ENCODE measurements around the gene GDF9.
"Not testable (repeated sequence)": the region's sequence is repeated elsewhere in the genome, so short reads cannot be mapped to it uniquely, and the experiment has no call there.

Gene GDF9

DNA sequence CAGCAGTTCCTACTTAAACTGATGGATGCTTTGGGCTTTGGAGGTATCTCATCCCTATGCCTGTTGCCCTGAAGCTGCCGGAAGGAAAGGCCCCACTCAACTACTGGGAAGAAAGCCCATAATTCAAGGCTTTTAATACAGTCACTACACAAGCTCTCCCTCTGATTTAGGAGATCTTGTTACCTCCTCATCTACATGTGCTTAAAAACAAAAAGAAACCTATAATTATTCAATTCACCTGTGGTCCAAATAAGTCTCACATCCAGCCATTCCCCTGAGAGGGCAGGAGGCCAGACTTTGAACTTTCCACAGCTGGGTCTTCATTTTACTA, 6.5 kb upstream of the GDF9 start:
- DNase-seq (ENCODE audit: low read depth): no peak

DNA sequence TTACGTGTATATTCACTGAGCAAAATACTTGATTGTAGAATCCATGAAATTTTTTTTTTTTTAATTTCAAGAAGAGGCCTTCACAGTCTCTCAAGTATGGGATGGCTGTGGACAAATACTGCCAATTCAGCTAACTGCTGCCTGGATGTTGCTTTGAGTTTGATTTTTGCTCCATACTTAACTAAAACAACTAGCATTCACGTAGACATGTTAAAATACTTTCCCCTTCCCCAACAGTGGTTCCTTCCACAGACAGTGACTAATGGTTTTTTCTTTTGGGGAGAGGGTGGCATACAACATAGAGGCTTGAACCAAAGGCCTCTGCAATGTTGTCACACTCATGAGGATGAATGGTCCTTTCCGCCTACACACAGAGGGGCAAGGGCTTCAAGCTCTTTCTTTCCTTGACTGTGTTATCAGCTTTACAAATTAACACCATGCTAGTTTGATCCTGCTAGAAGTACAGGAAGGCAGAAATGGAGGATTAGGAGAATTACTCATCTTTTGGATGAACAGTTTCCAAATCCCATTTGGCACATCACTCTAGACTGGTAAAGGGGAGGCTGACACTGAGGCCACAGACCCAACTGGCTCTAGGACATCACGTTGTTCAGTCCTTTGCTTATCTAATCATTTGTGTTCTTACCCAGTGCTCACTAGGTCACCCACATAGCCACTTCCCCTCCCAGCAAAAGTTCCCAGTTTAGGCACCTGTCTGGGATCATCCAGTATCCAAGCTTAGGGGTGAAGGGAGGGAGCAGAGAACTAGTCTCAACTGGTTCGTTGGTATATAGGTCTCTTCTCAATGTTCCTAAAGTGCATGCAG, 5.4 kb upstream of the GDF9 start:
- DNase-seq (ENCODE audit: low read depth): no peak

DNA sequence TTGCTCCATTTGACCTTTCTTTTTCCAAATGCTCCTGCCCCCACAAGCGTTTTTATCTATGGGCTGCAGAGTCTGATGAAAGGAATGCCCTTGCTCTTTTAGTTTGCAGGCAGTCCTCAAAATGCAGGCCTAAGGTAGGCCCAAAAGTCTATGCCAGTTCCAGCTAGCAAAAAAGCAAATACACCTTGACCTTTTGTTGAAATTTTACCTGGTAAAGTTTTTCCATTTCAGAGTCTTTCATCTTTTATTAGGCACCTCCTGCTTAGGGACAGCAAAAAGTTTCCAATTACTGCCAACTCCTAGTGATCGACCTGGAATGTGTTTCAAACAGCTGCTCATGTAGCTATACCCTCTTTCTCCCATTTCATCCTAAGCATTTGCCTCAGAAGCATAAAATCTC, 4.5 kb upstream of the GDF9 start:
- no peak for DNase-seq (ENCODE audit: low read depth)

DNA sequence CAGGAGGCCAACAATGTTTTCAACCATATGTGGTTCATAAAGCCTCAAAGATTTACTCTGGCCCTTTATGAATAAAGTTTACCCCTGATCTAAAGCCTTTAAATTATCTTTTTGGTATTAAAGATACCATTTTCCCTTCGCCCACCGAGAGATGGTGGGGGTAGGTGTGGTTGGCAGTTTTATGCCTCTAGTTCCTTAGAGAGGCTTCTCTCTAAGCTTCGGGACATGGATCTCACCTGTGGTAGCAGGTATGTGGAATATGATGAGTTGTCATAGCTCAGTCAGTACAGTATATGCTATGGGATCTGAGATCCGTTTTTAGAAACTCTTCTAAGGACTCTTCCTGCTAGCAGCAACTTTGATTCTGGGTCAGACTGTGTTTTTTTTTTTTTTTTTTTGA, 2.5 kb upstream of the GDF9 start:
- no peak for DNase-seq (ENCODE audit: low read depth)

DNA sequence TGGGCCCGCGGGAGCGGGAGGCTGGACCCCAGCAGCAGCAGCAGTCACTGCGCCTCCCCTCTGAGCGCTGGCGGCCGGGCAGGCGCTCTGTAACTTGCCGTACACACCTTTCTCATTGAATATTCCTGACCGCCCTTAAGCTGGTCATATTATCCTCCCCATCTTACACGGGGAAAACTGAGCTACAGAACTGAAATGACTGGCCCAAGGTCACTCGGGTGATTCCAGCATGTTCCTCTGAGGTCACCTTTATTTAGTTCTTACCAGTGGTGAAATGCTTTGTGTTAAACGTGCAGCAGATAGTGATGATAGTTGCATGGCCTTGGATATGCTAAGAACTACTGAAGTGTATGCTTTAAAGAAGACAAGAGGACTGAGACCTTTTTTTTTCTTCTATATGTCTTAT, 780 bp upstream of the GDF9 start:
- no peak for DNase-seq (ENCODE audit: low read depth)

DNA sequence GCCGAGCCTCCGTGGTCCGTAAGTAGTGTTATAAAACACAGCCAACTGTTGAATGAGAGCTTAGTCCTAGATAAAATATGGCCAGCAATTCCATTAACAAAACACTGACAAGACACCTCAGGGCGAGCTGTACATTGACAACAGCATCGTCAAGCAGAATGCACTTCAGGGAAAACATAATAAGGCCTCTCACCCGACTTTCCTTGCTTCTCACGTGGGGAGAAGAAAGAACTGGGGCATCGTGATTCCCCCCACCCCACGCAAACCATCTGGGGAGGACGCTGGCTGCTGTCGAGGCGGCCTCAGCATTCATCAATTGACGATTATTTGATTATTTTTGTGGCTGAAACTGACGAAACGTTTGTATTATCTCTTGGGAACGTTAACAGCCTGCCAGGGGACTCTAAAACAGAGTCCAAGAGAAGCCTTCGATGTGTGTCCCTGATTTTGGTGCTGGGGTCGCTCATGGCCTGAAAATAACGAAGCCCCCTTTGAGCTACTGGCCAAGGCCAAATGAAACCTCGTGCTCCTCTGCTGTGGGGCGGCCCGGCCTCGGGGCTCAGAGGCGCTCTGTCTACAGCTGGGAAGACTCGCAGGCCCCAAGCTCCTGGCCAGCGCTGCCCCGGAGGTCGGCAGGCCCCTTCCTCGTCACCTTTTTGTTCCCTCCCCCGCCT, 464 bp downstream of the GDF9 start:
- DNase-seq (ENCODE audit: low read depth): no peak

DNA sequence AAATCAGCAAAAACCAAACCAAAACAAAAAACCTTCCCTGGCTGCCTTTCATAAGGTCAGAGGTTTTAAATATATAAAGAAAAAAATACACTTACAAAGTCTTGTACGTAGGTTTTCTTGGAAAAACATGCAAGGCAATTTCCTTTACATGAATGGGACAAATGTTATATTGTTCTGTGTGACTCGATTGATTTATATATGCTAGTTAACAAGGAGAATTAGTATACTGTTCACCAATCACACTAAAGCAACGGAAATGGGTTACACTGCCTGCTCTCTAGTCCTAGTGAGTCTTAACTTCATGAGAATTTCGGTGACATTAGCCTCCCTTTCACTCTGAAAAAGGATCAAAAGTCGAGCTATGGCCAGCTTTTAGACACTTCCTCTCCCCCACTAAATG, 5.5 kb downstream of the GDF9 start:
- no peak for DNase-seq (ENCODE audit: low read depth)

DNA sequence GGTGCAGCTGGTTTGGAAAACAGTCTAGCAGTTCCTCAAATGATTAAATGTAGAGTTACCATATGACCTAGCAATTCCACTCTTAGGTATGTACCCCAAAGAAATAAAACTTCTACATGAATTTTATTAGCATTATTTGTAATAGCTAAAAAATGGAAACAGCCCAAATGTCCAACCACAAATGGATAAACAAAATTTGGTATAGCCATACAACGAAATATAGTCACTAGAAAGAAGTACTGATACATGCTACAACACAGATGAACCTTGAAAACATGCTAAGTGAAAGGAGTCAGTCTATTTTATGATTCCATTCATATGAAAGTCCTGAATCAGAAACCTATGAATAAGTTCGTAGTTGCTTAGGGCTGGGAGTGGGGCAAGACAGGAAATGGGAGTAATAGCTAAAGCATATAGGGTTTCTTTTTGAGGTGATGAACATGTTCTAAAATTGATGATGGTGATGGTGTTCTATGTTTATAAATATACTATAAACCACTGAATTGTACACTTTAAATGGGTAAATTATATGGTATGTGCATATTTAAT, 6.3 kb downstream of the GDF9 start:
- DNase-seq (ENCODE audit: low read depth): peak; percentile 43

DNA sequence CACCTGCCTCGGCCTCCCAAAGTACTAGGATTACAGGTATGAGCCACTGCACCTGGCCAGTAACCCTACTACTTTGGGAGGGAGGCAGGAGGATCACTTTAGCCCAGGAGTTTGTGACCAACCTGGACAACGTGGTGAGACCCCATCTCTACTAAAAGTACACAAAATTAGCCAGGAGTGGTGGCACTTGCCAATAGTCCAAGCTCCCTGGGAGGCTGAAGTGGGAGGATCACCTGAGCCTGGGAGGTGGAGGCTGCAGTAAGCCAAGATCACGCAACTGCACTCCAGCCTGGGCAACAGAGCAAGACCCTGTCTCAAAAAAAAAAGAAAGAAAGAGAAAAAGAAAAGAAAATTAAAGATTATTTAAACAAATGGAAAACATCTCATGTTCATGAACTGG, 10.3 kb downstream of the GDF9 start:
- no peak for DNase-seq (ENCODE audit: low read depth)

DNA sequence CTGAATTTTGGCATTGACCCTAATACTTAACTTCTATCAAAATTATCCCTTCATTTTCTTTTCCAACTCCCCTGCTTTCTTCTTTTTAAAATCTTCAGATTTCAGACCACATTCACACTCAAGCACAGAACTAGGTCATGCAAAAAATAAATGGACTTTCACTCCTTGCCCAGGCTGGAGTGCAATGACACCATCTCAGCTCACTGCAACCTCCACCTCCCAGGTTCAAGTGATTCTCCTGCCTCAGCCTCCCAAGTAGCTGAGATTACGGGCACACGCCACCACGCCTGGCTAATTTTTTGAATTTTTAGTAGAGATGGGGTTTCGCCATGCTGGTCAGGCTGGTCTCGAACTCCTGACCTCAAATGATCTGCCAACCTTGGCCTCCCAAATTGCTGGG, 11.3 kb downstream of the GDF9 start:
- DNase-seq (ENCODE audit: low read depth): not testable (repeated sequence)

DNA sequence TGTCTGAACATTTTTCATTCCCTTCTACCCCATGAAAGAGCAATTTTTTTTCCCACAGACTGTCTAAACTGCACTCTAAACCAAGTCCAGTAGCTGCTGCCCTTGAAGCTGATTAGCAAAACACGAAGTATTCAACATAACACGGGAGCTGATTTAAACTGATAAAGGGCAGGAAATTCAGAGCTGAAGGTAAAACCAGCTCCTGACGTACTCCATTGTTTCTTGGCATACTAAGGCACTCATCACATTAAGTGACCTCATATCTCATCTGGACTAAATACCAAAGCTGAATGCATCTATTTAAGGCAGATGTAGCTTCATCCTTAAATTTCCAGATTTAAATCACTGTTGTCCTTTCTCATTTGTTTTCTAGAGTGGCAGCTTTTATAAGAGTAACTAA, 12.0 kb downstream of the GDF9 start:
- no peak for DNase-seq (ENCODE audit: low read depth)

DNA sequence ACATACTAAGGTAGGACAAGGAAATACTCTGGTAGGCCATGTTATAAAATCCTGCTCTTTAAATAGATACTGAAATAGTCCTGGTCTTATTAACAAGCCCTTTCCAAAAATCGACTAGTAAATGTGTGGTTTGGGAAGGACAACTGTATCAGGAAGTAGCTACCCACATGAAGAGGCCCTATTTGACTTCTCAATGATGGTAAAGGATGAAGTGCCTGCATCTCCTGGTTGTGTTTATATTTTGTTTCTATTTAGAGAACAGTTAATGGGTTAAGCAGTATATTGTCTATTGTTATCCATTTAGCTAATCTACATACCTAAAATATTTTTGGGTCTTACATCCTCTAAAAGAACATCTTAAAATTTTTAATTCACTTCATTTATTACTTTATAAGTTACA, 12.5 kb downstream of the GDF9 start:
- DNase-seq (ENCODE audit: low read depth): no peak

DNA sequence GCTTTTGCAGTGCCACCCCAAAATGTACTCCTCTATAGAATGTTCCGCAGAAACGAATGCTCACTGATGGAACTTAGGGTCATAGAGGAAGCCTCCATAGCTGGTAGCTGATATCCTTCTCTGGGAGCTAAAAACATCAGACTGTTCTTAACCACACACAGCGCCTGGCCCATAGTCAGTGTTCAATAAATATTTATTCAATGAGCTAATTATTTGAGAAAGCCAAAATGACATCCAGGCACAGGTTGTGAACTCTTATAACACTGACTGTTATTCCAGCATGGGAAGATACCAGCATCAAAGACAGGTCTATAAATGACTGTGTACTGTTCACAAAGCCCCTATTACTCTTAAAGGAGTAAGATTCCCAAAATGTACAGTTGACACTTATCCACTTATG, 12.9 kb downstream of the GDF9 start:
- no peak for DNase-seq (ENCODE audit: low read depth)

DNA sequence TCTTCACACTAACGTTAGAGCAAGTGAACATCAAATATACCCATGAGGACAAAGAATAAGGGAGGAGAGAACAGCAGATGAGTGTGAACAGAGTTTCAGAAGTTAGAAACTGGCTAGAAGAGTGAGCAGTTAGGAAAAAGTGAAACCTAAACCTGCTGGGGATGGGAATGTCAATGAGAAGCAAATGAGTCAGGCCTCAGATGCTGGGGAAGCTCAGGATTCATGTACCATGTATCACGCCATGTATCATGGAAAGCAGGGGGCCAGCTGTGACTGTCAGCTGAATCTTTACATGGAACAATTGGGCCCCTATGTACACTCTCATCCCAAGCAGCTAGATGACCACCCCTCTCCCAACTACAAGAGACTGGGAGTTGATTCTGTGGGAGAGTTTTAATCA, 16.2 kb downstream of the GDF9 start:
- DNase-seq (ENCODE audit: low read depth): peak; percentile 62

DNA sequence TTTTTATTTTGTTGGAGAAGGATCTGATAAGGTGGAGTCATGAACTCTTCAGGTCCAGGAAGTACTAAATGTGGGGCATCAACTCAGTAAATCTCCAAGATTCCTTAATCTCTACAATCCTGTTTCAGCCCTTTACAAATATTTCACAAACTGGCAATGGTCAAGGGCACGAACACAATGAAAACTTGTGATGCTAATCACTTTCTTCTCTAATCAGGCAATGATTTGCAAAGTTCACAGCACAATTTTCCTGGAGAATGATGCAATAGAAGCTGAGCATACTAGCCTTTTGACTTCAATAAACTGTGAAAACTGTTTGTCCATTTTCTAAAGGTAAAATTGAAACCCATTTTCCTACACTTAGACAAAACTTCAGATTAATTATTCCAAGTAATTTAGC, 16.9 kb downstream of the GDF9 start:
- no peak for DNase-seq (ENCODE audit: low read depth)

DNA sequence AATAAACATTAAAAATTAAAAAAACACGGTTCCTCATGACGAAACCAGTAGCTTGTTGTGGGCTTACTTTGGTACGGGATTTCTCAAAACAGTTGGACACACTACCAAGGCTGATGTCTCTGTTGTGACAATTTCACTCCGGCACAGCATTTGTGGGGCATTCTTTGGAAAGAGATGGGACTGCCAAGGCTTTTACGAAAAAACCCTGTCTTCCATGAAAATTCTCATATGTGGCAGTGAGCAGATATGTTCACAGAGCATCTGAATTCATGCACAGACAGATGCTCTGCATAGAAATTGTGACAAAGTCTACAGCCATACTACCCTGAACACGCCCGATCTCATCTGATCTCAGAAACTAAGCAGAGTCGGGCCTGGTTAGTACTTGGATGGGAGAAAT, 18.0 kb downstream of the GDF9 start:
- DNase-seq (ENCODE audit: low read depth): no peak

DNA sequence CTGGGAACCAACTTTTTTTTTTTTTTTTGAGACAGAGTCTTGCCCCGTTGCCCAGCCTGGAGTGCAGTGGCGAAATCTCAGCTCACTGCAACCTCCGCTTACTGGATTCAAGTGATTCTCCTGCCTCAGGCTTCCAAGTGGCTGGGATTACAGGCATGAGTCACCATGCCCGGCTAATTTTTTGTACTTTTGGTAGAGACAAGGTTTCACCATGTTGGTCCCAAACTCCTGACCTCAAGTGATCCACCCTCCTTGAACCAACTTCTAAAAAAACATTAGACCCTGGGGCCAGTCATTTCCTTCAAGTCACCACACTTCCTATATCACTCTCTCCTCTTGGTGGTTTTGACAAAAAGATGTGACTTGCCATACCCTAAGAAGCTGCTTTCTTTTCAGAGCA, 25.0 kb downstream of the GDF9 start:
- peak; percentile 72 for DNase-seq (ENCODE audit: low read depth)

DNA sequence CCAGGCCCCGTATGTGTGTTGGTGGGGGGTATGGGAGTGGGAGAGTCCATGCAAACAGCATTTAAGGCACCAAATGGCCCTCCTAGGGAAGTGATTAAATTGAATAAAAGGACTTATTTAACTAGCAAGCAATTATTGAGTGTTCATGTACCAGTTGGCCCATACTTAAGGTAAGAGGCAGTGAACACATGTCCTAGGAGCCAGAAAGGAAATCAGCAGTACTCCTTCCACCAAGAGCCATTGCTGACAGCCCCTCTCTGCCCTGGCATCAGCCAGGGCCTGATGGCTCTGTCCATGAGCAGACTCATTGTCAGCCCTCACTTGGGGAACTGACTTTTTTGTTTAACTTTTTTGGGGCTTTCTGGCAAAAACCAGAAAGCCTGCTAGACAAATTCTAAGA, 25.4 kb downstream of the GDF9 start:
- no peak for DNase-seq (ENCODE audit: low read depth)

DNA sequence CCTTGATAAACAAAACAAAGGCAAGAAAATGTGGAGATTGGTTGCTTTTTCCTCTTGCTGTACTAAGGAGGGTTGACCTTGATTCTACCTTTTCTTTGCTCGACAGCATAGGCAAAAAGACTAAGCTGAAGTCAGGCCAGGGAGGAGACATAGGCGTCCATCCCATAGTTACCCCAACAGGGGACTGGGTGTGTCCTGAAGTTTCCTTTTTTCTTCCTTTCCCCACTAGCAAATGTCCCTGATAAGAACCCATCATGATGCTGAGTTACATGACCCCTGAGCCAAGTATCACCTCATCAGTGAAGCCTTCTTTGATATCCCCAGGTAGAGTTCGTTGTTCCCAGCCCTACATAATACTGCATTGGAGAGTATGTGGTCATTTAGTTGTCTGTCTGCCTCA, 26.0 kb downstream of the GDF9 start:
- no peak for DNase-seq (ENCODE audit: low read depth)

DNA sequence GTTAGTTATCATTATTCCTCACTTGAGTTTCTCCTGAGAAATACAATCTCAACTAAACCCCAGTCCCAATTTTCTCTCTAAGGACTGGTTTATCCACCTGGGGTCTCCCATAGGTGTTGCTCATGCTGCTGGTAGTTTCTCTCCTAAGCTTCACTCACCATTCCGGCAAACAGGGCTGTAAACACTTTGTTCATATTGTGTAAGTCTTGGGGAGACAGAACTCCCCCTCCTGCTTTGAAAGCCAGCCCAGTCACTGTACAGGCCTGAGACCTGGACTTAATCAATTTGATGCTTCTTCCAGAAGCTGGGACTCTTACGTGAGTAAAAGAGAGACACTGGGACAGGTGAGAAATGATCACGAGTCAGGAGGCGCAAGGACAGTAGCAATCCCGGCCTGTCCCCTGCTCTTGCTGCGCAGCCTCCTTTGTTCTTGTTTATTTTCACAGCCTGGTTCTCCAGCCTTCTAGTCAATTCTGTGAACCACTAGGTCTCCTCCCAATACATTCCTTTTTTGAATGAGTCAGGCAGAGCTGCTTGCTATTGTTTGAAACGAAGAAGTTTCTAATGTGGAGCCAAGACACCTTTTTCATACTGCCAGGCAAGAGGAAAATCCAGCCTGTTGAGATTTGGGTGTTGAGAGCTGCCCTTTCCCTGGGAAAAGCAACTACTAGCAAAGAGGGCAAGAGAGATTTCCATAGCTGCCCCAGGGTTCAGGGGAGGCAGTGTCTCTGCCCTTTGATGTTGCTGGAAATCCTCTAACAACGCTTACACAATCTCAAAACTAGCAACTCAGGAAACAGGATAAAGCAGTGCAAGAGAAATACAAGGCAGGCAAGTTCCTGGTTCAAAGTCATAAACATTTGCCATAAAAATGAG, 26.6 kb downstream of the GDF9 start:
- peak; percentile 93 for DNase-seq (ENCODE audit: low read depth)

DNA sequence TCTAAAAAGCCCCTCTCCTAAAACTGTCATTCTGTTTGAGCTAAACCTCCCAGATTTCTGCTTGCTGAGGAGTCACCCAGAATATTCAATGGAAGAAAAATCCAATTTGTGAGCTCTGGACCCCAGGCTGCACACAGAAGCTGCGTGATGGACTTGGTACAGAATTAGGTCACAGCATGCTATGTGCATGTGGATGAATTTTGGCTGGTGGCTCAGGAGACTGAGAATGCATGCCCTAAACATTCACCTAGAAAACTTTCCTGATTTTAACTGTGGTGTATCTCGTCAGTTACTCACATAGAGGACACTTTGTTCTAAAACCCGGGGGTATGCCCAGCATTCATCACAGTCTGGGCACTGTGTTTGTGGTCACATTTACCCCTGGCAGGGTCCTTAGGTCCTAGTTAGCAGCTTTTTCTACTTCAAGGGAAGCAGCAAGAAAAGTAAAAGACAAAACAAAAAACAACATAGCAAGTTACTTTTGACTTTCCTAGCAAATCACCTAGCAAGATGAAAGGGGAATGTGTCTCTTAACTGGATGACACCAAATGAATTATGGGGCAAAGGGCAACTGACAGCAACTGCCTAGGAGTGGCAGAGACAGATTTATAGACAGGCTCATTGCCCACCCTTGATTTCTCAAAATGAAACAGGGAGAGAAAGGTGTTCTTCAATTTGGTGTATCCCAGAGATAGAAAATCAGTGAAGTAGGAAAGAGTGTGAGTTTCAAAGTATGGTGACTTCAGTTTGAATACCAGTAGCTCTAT, 27.6 kb downstream of the GDF9 start:
- no peak for DNase-seq (ENCODE audit: low read depth)

DNA sequence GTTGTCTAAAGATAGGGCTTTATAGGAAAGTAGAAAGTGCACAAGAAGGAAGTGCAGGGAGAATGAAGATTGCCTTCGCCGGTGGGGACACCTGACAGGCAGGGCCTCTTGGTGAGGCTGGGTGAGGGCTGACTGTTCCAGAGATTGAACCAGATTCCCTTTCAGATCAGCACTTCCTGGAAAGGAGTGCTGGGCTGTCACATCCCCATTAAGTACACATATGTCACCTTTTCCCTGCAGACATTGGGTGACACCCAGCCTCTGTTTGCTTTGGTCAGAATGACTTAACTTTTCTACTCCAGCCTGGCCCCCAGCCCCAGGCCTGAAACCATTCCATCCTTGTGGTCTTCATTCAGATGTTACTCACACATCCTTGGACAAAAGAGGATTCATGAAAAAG, 28.4 kb downstream of the GDF9 start:
- DNase-seq (ENCODE audit: low read depth): no peak
